ENCODE measurements around the gene EEF1AKMT3. TPM values are rescaled to one million over a fixed set of nuclear protein-coding genes. Genes with fewer than 3 reads are reported as not detected.
A peak's percentile ranks its signal among the peaks of the same experiment; 100 is the strongest.

The EEF1AKMT3 gene
- total RNA-seq, 1 experiment from 2014 or later = 9.3 TPM

DNA sequence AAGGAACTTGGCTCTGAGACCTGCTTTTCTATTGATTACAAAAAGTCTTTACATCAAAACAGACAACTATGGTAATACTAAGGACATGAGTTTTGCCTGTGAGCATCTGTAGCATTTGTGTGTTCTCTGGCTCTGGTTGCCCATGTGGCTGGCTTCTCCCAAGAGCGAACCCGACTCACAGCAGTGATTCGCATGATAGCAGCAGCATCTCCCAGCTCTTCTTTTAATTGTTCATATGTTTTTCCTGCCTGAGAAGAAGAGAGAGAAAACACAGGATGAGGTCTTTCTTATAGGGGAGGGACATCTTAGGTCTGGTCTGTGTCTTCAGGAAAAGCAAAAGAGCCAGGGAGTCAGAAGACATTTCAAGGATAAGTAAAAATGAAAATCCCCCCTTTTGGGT is 28.6 kb downstream of the EEF1AKMT3 start:
- CTCF ChIA-PET = no interaction called here
- intact Hi-C loops (cut with micrococcal nuclease) = no loop called here

DNA sequence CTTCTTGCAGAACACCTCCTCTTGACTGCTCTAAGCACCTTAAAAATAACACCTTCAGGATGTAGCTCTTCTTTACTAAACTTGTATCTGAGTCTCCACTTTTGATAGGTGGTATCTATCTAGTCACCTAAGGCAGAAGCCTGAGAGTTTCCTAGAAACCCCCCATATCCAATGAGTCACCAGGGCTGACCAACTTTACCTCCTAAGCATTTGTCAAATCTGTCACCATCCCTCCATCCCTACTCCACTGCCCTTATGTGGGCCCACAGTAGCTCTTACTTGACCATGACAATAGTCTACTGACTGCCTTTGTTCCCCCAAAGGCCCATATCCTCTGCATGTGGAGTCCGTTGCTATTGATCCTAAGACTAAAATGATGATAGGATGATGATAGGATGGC is 30.2 kb downstream of the EEF1AKMT3 start:
- BruUV-seq (replicated peaks) = no TSS peak
- Histone ChIP-seq H3K9ac (ENCODE audit: low read length) (no peak overlapping the region), H3F3A (ENCODE audit: low read length, unreplicated experiment) (no peaks in the 10 kb centered on the region), H4K20me1 (ENCODE audit: low read length) (no peaks in the 10 kb centered on the region), H3K9me2 (replicated peaks; ENCODE audit: low read length) (no peaks in the 10 kb centered on the region), H3K36me3 (ENCODE audit: low read depth, low read length) (peaks cover 2% of the 10 kb centered on the region; the same call in 1 of the 2 replicates), H3K79me2 (ENCODE audit: low read length) (no peaks in the 10 kb centered on the region), H3K27ac (ENCODE audit: low read length) (no peak overlapping the region), H3K27me3 (ENCODE audit: low read length) (no peaks in the 10 kb centered on the region), H3K4me1 (ENCODE audit: insufficient read depth, low read length) (no peaks in the 10 kb centered on the region), H3K4me3 (ENCODE audit: low read length) (no peak overlapping the region), H3K4me2 (ENCODE audit: low read length) (no peak overlapping the region), H3K9me3 (ENCODE audit: low read length) (no peaks in the 10 kb centered on the region), H2AFZ (ENCODE audit: low read length) (no peak overlapping the region)
- ChIA-PET POLR2A (ENCODE audit: unreplicated experiment) (interaction anchor here (0.5 kb wide), 1 partner anchor 42 kb away, joined by 9 read pairs; no protein-coding TSS in a partner anchor), CTCF (no interaction called here)
- ATAC-seq (no peak), DNase-seq (no peak)
- no peak for TF ChIP-seq EZH2 (IDR thresholded peaks at IDR 0.05; ENCODE audit: low read length, unreplicated experiment)
- TF ChIP-seq, protein P1, sequence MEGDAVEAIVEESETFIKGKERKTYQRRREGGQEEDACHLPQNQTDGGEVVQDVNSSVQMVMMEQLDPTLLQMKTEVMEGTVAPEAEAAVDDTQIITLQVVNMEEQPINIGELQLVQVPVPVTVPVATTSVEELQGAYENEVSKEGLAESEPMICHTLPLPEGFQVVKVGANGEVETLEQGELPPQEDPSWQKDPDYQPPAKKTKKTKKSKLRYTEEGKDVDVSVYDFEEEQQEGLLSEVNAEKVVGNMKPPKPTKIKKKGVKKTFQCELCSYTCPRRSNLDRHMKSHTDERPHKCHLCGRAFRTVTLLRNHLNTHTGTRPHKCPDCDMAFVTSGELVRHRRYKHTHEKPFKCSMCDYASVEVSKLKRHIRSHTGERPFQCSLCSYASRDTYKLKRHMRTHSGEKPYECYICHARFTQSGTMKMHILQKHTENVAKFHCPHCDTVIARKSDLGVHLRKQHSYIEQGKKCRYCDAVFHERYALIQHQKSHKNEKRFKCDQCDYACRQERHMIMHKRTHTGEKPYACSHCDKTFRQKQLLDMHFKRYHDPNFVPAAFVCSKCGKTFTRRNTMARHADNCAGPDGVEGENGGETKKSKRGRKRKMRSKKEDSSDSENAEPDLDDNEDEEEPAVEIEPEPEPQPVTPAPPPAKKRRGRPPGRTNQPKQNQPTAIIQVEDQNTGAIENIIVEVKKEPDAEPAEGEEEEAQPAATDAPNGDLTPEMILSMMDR (conservative IDR thresholded peaks at IDR 0.05; ENCODE audit: low read depth, low read length) = no peak
- TF ChIP-seq EZH2phosphoT487 (IDR thresholded peaks at IDR 0.05; ENCODE audit: borderline replicate concordance, low read length) = no peak
- intact Hi-C loops (cut with micrococcal nuclease) = loop anchor here (1.0 kb wide), 1 partner anchor 103 kb away; no protein-coding TSS in a partner anchor

More for the DNA sequence above, 28.6 kb downstream of the EEF1AKMT3 start:
- Histone ChIP-seq H3F3A (ENCODE audit: low read length, unreplicated experiment) (no peaks in the 10 kb centered on the region), H3K9ac (ENCODE audit: low read length) (no peak overlapping the region), H2AFZ (ENCODE audit: low read length) (no peak overlapping the region), H3K4me2 (ENCODE audit: low read length) (no peak overlapping the region), H3K27me3 (ENCODE audit: low read length) (no peaks in the 10 kb centered on the region), H3K4me3 (ENCODE audit: low read length) (no peak overlapping the region), H4K20me1 (ENCODE audit: low read length) (no peaks in the 10 kb centered on the region), H3K79me2 (ENCODE audit: low read length) (0 out of 2 replicates have a peak, but pooled peaks cover 6% of the 10 kb centered on the region), H3K9me2 (replicated peaks; ENCODE audit: low read length) (no peaks in the 10 kb centered on the region), H3K27ac (ENCODE audit: low read length) (no peak overlapping the region), H3K36me3 (ENCODE audit: low read depth, low read length) (peaks cover 17% of the 10 kb centered on the region), H3K9me3 (ENCODE audit: low read length) (no peaks in the 10 kb centered on the region), H3K4me1 (ENCODE audit: insufficient read depth, low read length) (no peaks in the 10 kb centered on the region; the same call in 1 of the 2 replicates)
- POLR2A ChIA-PET (ENCODE audit: unreplicated experiment) = no interaction called here
- ATAC-seq (no peak), DNase-seq (no peak)
- TF ChIP-seq EZH2phosphoT487 (IDR thresholded peaks at IDR 0.05; ENCODE audit: borderline replicate concordance, low read length) (no peak), EZH2 (IDR thresholded peaks at IDR 0.05; ENCODE audit: low read length, unreplicated experiment) (no peak)
- TF ChIP-seq, protein P1 (conservative IDR thresholded peaks at IDR 0.05; ENCODE audit: low read depth, low read length) = no peak
- BruUV-seq (replicated peaks) = no TSS peak

DNA sequence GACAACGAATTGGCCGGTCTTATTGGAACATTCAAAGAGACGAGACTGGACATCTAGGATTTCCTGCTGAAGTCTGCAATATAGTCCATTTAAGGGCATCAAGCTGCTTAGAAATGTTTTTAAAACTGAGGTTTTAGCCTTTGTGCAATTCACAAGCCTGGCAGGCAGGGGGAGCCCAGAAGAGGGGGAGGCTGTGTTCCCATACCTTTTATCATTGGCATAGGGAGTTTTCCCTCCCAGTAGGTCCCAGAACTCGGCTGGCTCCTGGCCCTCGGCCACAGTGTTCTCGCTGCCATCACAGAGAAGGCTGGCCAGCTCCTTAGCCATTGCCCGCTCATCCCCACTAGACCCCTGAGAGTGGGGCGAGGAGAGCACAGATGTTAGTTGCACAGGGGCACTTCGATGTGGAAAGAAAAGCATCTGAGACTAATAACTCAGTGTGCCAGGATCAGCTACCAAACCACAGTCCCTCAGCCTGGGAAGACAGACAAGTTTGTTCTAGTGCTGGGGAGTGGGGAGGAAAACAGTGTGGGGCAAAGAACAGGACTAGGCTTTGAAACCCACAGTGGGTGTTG is 31.0 kb downstream of the EEF1AKMT3 start:
- Histone ChIP-seq H3K9me2 (replicated peaks; ENCODE audit: low read length) (no peaks in the 10 kb centered on the region), H3K4me1 (ENCODE audit: insufficient read depth, low read length) (no peaks in the 10 kb centered on the region), H3K79me2 (ENCODE audit: low read length) (no peaks in the 10 kb centered on the region), H3K27ac (ENCODE audit: low read length) (no peak overlapping the region), H3K4me2 (ENCODE audit: low read length) (no peak overlapping the region), H3K9ac (ENCODE audit: low read length) (no peak overlapping the region), H2AFZ (ENCODE audit: low read length) (no peak overlapping the region), H3K36me3 (ENCODE audit: low read depth, low read length) (no peaks in the 10 kb centered on the region; the same call in 1 of the 2 replicates), H3K4me3 (ENCODE audit: low read length) (no peak overlapping the region), H3K9me3 (ENCODE audit: low read length) (no peaks in the 10 kb centered on the region), H4K20me1 (ENCODE audit: low read length) (no peaks in the 10 kb centered on the region), H3K27me3 (ENCODE audit: low read length) (no peaks in the 10 kb centered on the region), H3F3A (ENCODE audit: low read length, unreplicated experiment) (no peaks in the 10 kb centered on the region)
- BruUV-seq (replicated peaks) = no TSS peak
- DNase-seq (peak; percentile 60), ATAC-seq (peak; percentile 60)
- no peak for TF ChIP-seq EZH2phosphoT487 (IDR thresholded peaks at IDR 0.05; ENCODE audit: borderline replicate concordance, low read length)
- TF ChIP-seq, protein P1 (conservative IDR thresholded peaks at IDR 0.05; ENCODE audit: low read depth, low read length) = peak; percentile 82
- no peak for TF ChIP-seq EZH2 (IDR thresholded peaks at IDR 0.05; ENCODE audit: low read length, unreplicated experiment)
- intact Hi-C loops (cut with micrococcal nuclease) = loop anchor here (1.0 kb wide), 1 partner anchor 102 kb away; no protein-coding TSS in a partner anchor
- ChIA-PET CTCF (no interaction called here), POLR2A (ENCODE audit: unreplicated experiment) (interaction anchor here (0.5 kb wide), 1 partner anchor 49 kb away, joined by 3 read pairs; no protein-coding TSS in a partner anchor)
